Activated CD4-positive, alpha-beta memory T cell treated with anti-CD3 and anti-CD28 coated beads, Interleukin-2, amount 10 ng/mL, durations not matched to agents 7 days and 5 days (primary cell): ENCODE measurements around the gene ISOC2. TPM values are rescaled to one million over a fixed set of nuclear protein-coding genes. Genes with fewer than 3 reads are reported as not detected.

Source experiments
- CTCF ChIA-PET: fragments of 350-600 bp; sonication (Branson Sonifier 250); formaldehyde crosslinking; loops from one replicate; lab custom pipeline; 2021; ENCODE audit warnings: antibody characterized with exemption, inconsistent platforms; lab: Charles Lee
- POLR2A ChIA-PET: fragments of 350-600 bp; sonication (Branson Sonifier 250); formaldehyde crosslinking; loops from one replicate; lab custom pipeline; 2021; ENCODE audit warnings: antibody characterized with exemption; lab: Charles Lee
- DNase-seq: peaks from one replicate; pipeline ENCODE4 v3.0.0-alpha.2; 2020
- H3K27ac Mint-ChIP-seq: one replicate; pipeline ENCODE4 v1.8.0; 2021; ENCODE audit warnings: mild to moderate bottlenecking, mixed read lengths
- H3K27me3 Mint-ChIP-seq: one replicate; pipeline ENCODE4 v1.8.0; 2021; ENCODE audit warnings: mixed read lengths
- H3K36me3 Mint-ChIP-seq: one replicate; pipeline ENCODE4 v1.8.0; 2021; ENCODE audit warnings: low read depth, mixed read lengths
- H3K4me1 Mint-ChIP-seq: one replicate; pipeline ENCODE4 v1.8.0; 2021; ENCODE audit warnings: mixed read lengths
- H3K4me3 Mint-ChIP-seq: one replicate; pipeline ENCODE4 v1.8.0; 2021; ENCODE audit warnings: mild to moderate bottlenecking, mixed read lengths
- H3K9me3 Mint-ChIP-seq: one replicate; pipeline ENCODE4 v1.8.0; 2021; ENCODE audit warnings: mixed read lengths
- total RNA-seq, 2 experiments: library from RNA; stranded (reverse); gene quantifications; one replicate each; pipeline ENCODE4 v1.2.3, GENCODE V29; 2021

The ISOC2 gene
- total RNA-seq, 2 experiments from 2014 or later: 14.5 to 16.7 TPM

GRCh38 chr19:55446060-55446459, 15.4 kb downstream of the ISOC2 start:
- ChIA-PET CTCF (interaction anchor here (0.6 to 1.0 kb wide), 3 partner anchors 9 to 81 kb away, joined by 3 to 4 read pairs (median 4); no protein-coding TSS in a partner anchor), POLR2A (no interaction called here)
- no peak for DNase-seq
- peaks cover 8% of the 10 kb centered on the region for H3K4me1 Mint-ChIP-seq
- no peaks in the 10 kb centered on the region for H3K9me3 Mint-ChIP-seq
- H3K27me3 Mint-ChIP-seq: peaks cover 50% of the 10 kb centered on the region
- no peak overlapping the region for H3K27ac Mint-ChIP-seq
- no peak overlapping the region for H3K4me3 Mint-ChIP-seq
- peaks cover under 1% of the 10 kb centered on the region for H3K36me3 Mint-ChIP-seq

- POLR2A ChIA-PET: no interaction called here
Measured at GRCh38 chr19:55444646-55445045, 16.8 kb downstream of the ISOC2 start.

GRCh38 chr19:55443824-55444480, 17.5 kb downstream of the ISOC2 start:
- DNase-seq: no peak

More at GRCh38 chr19:55444646-55445045, 16.8 kb downstream of the ISOC2 start:
- Mint-ChIP-seq H3K4me1 (peaks cover 12% of the 10 kb centered on the region), H3K27ac (no peak overlapping the region), H3K27me3 (peaks cover 45% of the 10 kb centered on the region), H3K9me3 (no peaks in the 10 kb centered on the region), H3K4me3 (no peak overlapping the region), H3K36me3 (peaks cover 3% of the 10 kb centered on the region)
- DNase-seq: no peak
- CTCF ChIA-PET: no interaction called here

GRCh38 chr19:55443045-55443823, 18.2 kb downstream of the ISOC2 start, which contains the start of gene SHISA7:
Gene SHISA7 (minus strand): TSS chr19:55443300. CDS start chr19:55442863, 437 bp downstream.
- H3K27me3 Mint-ChIP-seq: peaks cover 55% of the 10 kb centered on the region
- peaks cover 12% of the 10 kb centered on the region for H3K4me1 Mint-ChIP-seq
- ChIA-PET POLR2A (no interaction called here), CTCF (no interaction called here)
- no peaks in the 10 kb centered on the region for H3K9me3 Mint-ChIP-seq
- no peak within 1 kb of the TSS for H3K27ac Mint-ChIP-seq
- H3K36me3 Mint-ChIP-seq: peaks cover 3% of the 10 kb centered on the region
- no peak for DNase-seq
- no peak within 1 kb of the TSS for H3K4me3 Mint-ChIP-seq

More at GRCh38 chr19:55443824-55444480, 17.5 kb downstream of the ISOC2 start:
- Mint-ChIP-seq H3K36me3 (peaks cover 3% of the 10 kb centered on the region), H3K4me3 (no peak overlapping the region), H3K27me3 (peaks cover 52% of the 10 kb centered on the region), H3K9me3 (no peaks in the 10 kb centered on the region), H3K4me1 (peaks cover 12% of the 10 kb centered on the region), H3K27ac (no peak overlapping the region)
- ChIA-PET POLR2A (no interaction called here), CTCF (no interaction called here)

- CTCF ChIA-PET: no interaction called here
- peaks cover 12% of the 10 kb centered on the region for H3K4me1 Mint-ChIP-seq
- peaks cover 55% of the 10 kb centered on the region for H3K27me3 Mint-ChIP-seq
- H3K4me3 Mint-ChIP-seq: no peak overlapping the region
- H3K36me3 Mint-ChIP-seq: peaks cover 3% of the 10 kb centered on the region
- H3K9me3 Mint-ChIP-seq: no peaks in the 10 kb centered on the region
- POLR2A ChIA-PET: no interaction called here
- no peak overlapping the region for H3K27ac Mint-ChIP-seq
- no peak for DNase-seq
Measured at GRCh38 chr19:55442372-55442961, 19.0 kb downstream of the ISOC2 start.

GRCh38 chr19:55441692-55442321, 19.6 kb downstream of the ISOC2 start:
- H3K9me3 Mint-ChIP-seq: no peaks in the 10 kb centered on the region
- ChIA-PET CTCF (no interaction called here), POLR2A (no interaction called here)
- DNase-seq: no peak
- no peak overlapping the region for H3K4me3 Mint-ChIP-seq
- peaks cover 55% of the 10 kb centered on the region for H3K27me3 Mint-ChIP-seq
- peaks cover 12% of the 10 kb centered on the region for H3K4me1 Mint-ChIP-seq
- H3K27ac Mint-ChIP-seq: peak overlapping the region; percentile 16
- H3K36me3 Mint-ChIP-seq: peaks cover 3% of the 10 kb centered on the region

- Mint-ChIP-seq H3K4me3 (no peak overlapping the region), H3K27ac (peak overlapping the region; percentile 8), H3K36me3 (peaks cover 3% of the 10 kb centered on the region), H3K27me3 (peaks cover 55% of the 10 kb centered on the region), H3K9me3 (no peaks in the 10 kb centered on the region), H3K4me1 (peaks cover 12% of the 10 kb centered on the region)
- CTCF ChIA-PET: no interaction called here
- DNase-seq: no peak
- POLR2A ChIA-PET: no interaction called here
Measured at GRCh38 chr19:55441319-55441691, 20.1 kb downstream of the ISOC2 start.

- H3K9me3 Mint-ChIP-seq: no peaks in the 10 kb centered on the region
- ChIA-PET CTCF (no interaction called here), POLR2A (no interaction called here)
- H3K4me1 Mint-ChIP-seq: peaks cover 12% of the 10 kb centered on the region
- no peak for DNase-seq
- peaks cover 3% of the 10 kb centered on the region for H3K36me3 Mint-ChIP-seq
- peaks cover 51% of the 10 kb centered on the region for H3K27me3 Mint-ChIP-seq
- no peak overlapping the region for H3K4me3 Mint-ChIP-seq
- no peak overlapping the region for H3K27ac Mint-ChIP-seq
Measured at GRCh38 chr19:55440411-55441105, 20.9 kb downstream of the ISOC2 start.

GRCh38 chr19:55439052-55439451, 22.4 kb downstream of the ISOC2 start:
- Mint-ChIP-seq H3K27ac (no peak overlapping the region), H3K9me3 (no peaks in the 10 kb centered on the region), H3K36me3 (peaks cover 3% of the 10 kb centered on the region), H3K4me1 (peaks cover 12% of the 10 kb centered on the region), H3K27me3 (peaks cover 39% of the 10 kb centered on the region), H3K4me3 (no peak overlapping the region)
- ChIA-PET CTCF (no interaction called here), POLR2A (no interaction called here)
- no peak for DNase-seq

GRCh38 chr19:55437410-55437809, 24.0 kb downstream of the ISOC2 start:
- Mint-ChIP-seq H3K9me3 (peaks cover 1% of the 10 kb centered on the region), H3K4me3 (no peak overlapping the region), H3K27me3 (peaks cover 28% of the 10 kb centered on the region), H3K4me1 (peaks cover 12% of the 10 kb centered on the region), H3K36me3 (peaks cover 3% of the 10 kb centered on the region), H3K27ac (no peak overlapping the region)
- DNase-seq: no peak
- POLR2A ChIA-PET: interaction anchor here (1.3 kb wide), 1 partner anchor 30 kb away, joined by 7 read pairs; the partner anchor contains the start of gene UBE2S
- CTCF ChIA-PET: interaction anchor here (0.7 to 0.9 kb wide), 2 partner anchors 16 to 20 kb away, joined by 3 read pairs; no protein-coding TSS in a partner anchor

GRCh38 chr19:55436847-55437246, 24.6 kb downstream of the ISOC2 start:
- CTCF ChIA-PET: interaction anchor here (0.6 to 0.9 kb wide), 6 partner anchors 9 to 817 kb away, joined by 3 to 5 read pairs (median 4); no protein-coding TSS in a partner anchor
- peaks cover 5% of the 10 kb centered on the region for H3K9me3 Mint-ChIP-seq
- peaks cover 29% of the 10 kb centered on the region for H3K27me3 Mint-ChIP-seq
- H3K27ac Mint-ChIP-seq: no peak overlapping the region
- POLR2A ChIA-PET: interaction anchor here (1.3 kb wide), 1 partner anchor 30 kb away, joined by 7 read pairs; the partner anchor contains the start of gene UBE2S
- H3K4me1 Mint-ChIP-seq: peaks cover 12% of the 10 kb centered on the region
- H3K4me3 Mint-ChIP-seq: no peak overlapping the region
- H3K36me3 Mint-ChIP-seq: peaks cover 3% of the 10 kb centered on the region
- DNase-seq: no peak

GRCh38 chr19:55435020-55435419, 26.4 kb downstream of the ISOC2 start:
- H3K4me3 Mint-ChIP-seq: no peak overlapping the region
- POLR2A ChIA-PET: no interaction called here
- CTCF ChIA-PET: no interaction called here

More at GRCh38 chr19:55435020-55435419, 26.4 kb downstream of the ISOC2 start:
- Mint-ChIP-seq H3K9me3 (peaks cover 9% of the 10 kb centered on the region), H3K4me1 (no peaks in the 10 kb centered on the region), H3K27ac (no peak overlapping the region), H3K27me3 (peaks cover 23% of the 10 kb centered on the region), H3K36me3 (no peaks in the 10 kb centered on the region)
- DNase-seq: no peak
